Activated T-cell treated with anti-CD3 and anti-CD28 coated beads, Interleukin-2, amount 50 U/mL, for 72 hours (primary cell): ENCODE results near the gene CRYL1. TPM values are rescaled to one million over a fixed set of nuclear protein-coding genes. Genes with fewer than 3 reads are reported as not detected.
A peak's percentile ranks its signal among the peaks of the same experiment; 100 is the strongest.
"Not testable (repeated sequence)": the region's sequence is repeated elsewhere in the genome, so short reads cannot be mapped to it uniquely, and the experiment has no call there.

Experiments
- ATAC-seq, 2 donors: fragments of 150-1000 bp; cut with Tn5 transposase; replicated peaks in 1 of 2; 2 replicates each; pipeline ENCODE4 v1.10.0; 2021; ENCODE audit warnings: moderate library complexity in 2 of 2, mild to moderate bottlenecking in 1 of 2
- DNase-seq, 2 donors: peaks; one replicate each; pipeline ENCODE4 v3.0.0; 2021 to 2022; ENCODE audit warnings: mixed read lengths in 1 of 2
- H3K27ac Mint-ChIP-seq: one replicate; pipeline ENCODE4 v1.8.0; 2022; ENCODE audit warnings: mild to moderate bottlenecking, moderate library complexity, mixed read lengths
- H3K27me3 Mint-ChIP-seq: one replicate; pipeline ENCODE4 v1.8.0; 2022; ENCODE audit warnings: low read depth, mixed read lengths
- H3K36me3 Mint-ChIP-seq, 2 donors: one replicate each; pipeline ENCODE4 v1.8.0; 2022; ENCODE audit warnings: mixed read lengths in 2 of 2, mild to moderate bottlenecking in 1 of 2; ENCODE audit not compliant: insufficient read depth in 2 of 2
- H3K4me1 Mint-ChIP-seq: one replicate; pipeline ENCODE4 v1.8.0; 2022; ENCODE audit warnings: low read depth, mixed read lengths
- H3K4me3 Mint-ChIP-seq, 2 donors: one replicate each; pipeline ENCODE4 v1.8.0; 2022; ENCODE audit warnings: mild to moderate bottlenecking in 2 of 2, mixed read lengths in 2 of 2, moderate library complexity in 2 of 2
- H3K9me3 Mint-ChIP-seq, 2 donors: one replicate each; pipeline ENCODE4 v1.8.0; 2022; ENCODE audit warnings: mixed read lengths in 2 of 2
- total RNA-seq, 2 donors: library from RNA; stranded (reverse); gene quantifications; one replicate each; pipeline ENCODE4 v1.2.3, GENCODE V29; 2022

CRYL1 gene
- total RNA-seq, 2 donors from 2014 or later = 15.7 to 16.7 TPM

- H3K4me3 Mint-ChIP-seq = no peak overlapping the region
- peaks cover 9 to 10% of the 10 kb centered on the region in 2 donors for H3K9me3 Mint-ChIP-seq
- DNase-seq = no peak
- peaks cover 10% of the 10 kb centered on the region for H3K4me1 Mint-ChIP-seq
- no peak for ATAC-seq
- H3K27ac Mint-ChIP-seq = no peak overlapping the region
- H3K36me3 Mint-ChIP-seq = peaks cover 17 to 23% of the 10 kb centered on the region in 2 donors
- H3K27me3 Mint-ChIP-seq = no peaks in the 10 kb centered on the region
Observed at GRCh38 chr13:20448470-20448869, 77.2 kb downstream of the CRYL1 start.

GRCh38 chr13:20446900-20447299 lies 78.8 kb downstream of the CRYL1 start:
- DNase-seq = no peak
- H3K27ac Mint-ChIP-seq = no peak overlapping the region
- H3K4me1 Mint-ChIP-seq = peaks cover 21% of the 10 kb centered on the region
- H3K27me3 Mint-ChIP-seq = no peaks in the 10 kb centered on the region
- peaks cover 9 to 10% of the 10 kb centered on the region in 2 donors for H3K9me3 Mint-ChIP-seq
- ATAC-seq = no peak
- H3K4me3 Mint-ChIP-seq = no peak overlapping the region
- H3K36me3 Mint-ChIP-seq = peaks cover 17 to 22% of the 10 kb centered on the region in 2 donors

- H3K27me3 Mint-ChIP-seq = no peaks in the 10 kb centered on the region
- H3K27ac Mint-ChIP-seq = no peak overlapping the region
- H3K4me3 Mint-ChIP-seq = no peak overlapping the region
- H3K4me1 Mint-ChIP-seq = peaks cover 20% of the 10 kb centered on the region
- peaks cover 9 to 10% of the 10 kb centered on the region in 2 donors for H3K9me3 Mint-ChIP-seq
- H3K36me3 Mint-ChIP-seq = peaks cover 16 to 22% of the 10 kb centered on the region in 2 donors
- DNase-seq (no peak), ATAC-seq (no peak)
Observed at GRCh38 chr13:20446405-20446804, 79.3 kb downstream of the CRYL1 start.

GRCh38 chr13:20442798-20443381 lies 82.8 kb downstream of the CRYL1 start:
- ATAC-seq = no peak
- Mint-ChIP-seq H3K27ac (no peak overlapping the region), H3K27me3 (no peaks in the 10 kb centered on the region), H3K36me3 (peaks cover 7 to 11% of the 10 kb centered on the region in 2 donors), H3K9me3 (peaks cover under 1 to 3% of the 10 kb centered on the region in 2 donors), H3K4me1 (peaks cover 16% of the 10 kb centered on the region), H3K4me3 (no peak overlapping the region)
- no peak for DNase-seq

- Mint-ChIP-seq H3K4me1 (peaks cover 16% of the 10 kb centered on the region), H3K27me3 (no peaks in the 10 kb centered on the region), H3K4me3 (no peak overlapping the region), H3K9me3 (peaks cover 0 to 3% of the 10 kb centered on the region in 2 donors), H3K36me3 (peaks cover 3 to 6% of the 10 kb centered on the region in 2 donors), H3K27ac (no peak overlapping the region)
- DNase-seq (no peak), ATAC-seq (no peak)
Observed at GRCh38 chr13:20442375-20442774, 83.3 kb downstream of the CRYL1 start.

GRCh38 chr13:20441879-20442278 lies 83.8 kb downstream of the CRYL1 start:
- DNase-seq (no peak), ATAC-seq (peak; percentile 67 to 82)
- no peak overlapping the region for H3K27ac Mint-ChIP-seq
- H3K36me3 Mint-ChIP-seq = peaks cover 2 to 6% of the 10 kb centered on the region in 2 donors
- H3K4me1 Mint-ChIP-seq = peaks cover 16% of the 10 kb centered on the region
- H3K27me3 Mint-ChIP-seq = no peaks in the 10 kb centered on the region
- peaks cover 0 to 2% of the 10 kb centered on the region in 2 donors for H3K9me3 Mint-ChIP-seq
- H3K4me3 Mint-ChIP-seq = peak overlapping the region in 1 of 2 donors; percentile 17

- H3K27ac Mint-ChIP-seq = no peak overlapping the region
- DNase-seq (no peak), ATAC-seq (no peak)
- no peaks in the 10 kb centered on the region for H3K27me3 Mint-ChIP-seq
- H3K36me3 Mint-ChIP-seq = peaks cover 2 to 4% of the 10 kb centered on the region in 2 donors
- H3K9me3 Mint-ChIP-seq = peaks cover 0 to 2% of the 10 kb centered on the region in 2 donors
- peaks cover 16% of the 10 kb centered on the region for H3K4me1 Mint-ChIP-seq
- H3K4me3 Mint-ChIP-seq = no peak overlapping the region
Observed at GRCh38 chr13:20441056-20441455, 84.6 kb downstream of the CRYL1 start.

GRCh38 chr13:20439261-20439660 lies 86.4 kb downstream of the CRYL1 start:
- Mint-ChIP-seq H3K36me3 (no peaks in the 10 kb centered on the region), H3K4me1 (peaks cover 16% of the 10 kb centered on the region), H3K4me3 (no peak overlapping the region), H3K9me3 (no peaks in the 10 kb centered on the region), H3K27ac (no peak overlapping the region), H3K27me3 (no peaks in the 10 kb centered on the region)
- ATAC-seq = no peak
- DNase-seq = no peak

GRCh38 chr13:20438801-20439200 lies 86.9 kb downstream of the CRYL1 start:
- H3K9me3 Mint-ChIP-seq = no peaks in the 10 kb centered on the region
- DNase-seq (no peak), ATAC-seq (no peak)
- peaks cover 16% of the 10 kb centered on the region for H3K4me1 Mint-ChIP-seq
- no peaks in the 10 kb centered on the region for H3K27me3 Mint-ChIP-seq
- H3K4me3 Mint-ChIP-seq = no peak overlapping the region
- H3K36me3 Mint-ChIP-seq = no peaks in the 10 kb centered on the region
- H3K27ac Mint-ChIP-seq = no peak overlapping the region

GRCh38 chr13:20436505-20436904 lies 89.2 kb downstream of the CRYL1 start:
- DNase-seq = no peak
- H3K4me1 Mint-ChIP-seq = no peaks in the 10 kb centered on the region
- no peak overlapping the region for H3K27ac Mint-ChIP-seq
- H3K4me3 Mint-ChIP-seq = no peak overlapping the region
- H3K9me3 Mint-ChIP-seq = no peaks in the 10 kb centered on the region
- no peak for ATAC-seq
- no peaks in the 10 kb centered on the region for H3K27me3 Mint-ChIP-seq
- H3K36me3 Mint-ChIP-seq = no peaks in the 10 kb centered on the region

- no peaks in the 10 kb centered on the region for H3K36me3 Mint-ChIP-seq
- H3K9me3 Mint-ChIP-seq = no peaks in the 10 kb centered on the region
- no peak for ATAC-seq
Observed at GRCh38 chr13:20435616-20436368, 89.9 kb downstream of the CRYL1 start.

GRCh38 chr13:20434210-20434609 lies 91.4 kb downstream of the CRYL1 start:
- H3K27ac Mint-ChIP-seq, H3K4me3 Mint-ChIP-seq, H3K4me1 Mint-ChIP-seq, ATAC-seq, DNase-seq, H3K27me3 Mint-ChIP-seq, H3K36me3 Mint-ChIP-seq, H3K9me3 Mint-ChIP-seq: not testable (repeated sequence)

More at GRCh38 chr13:20435616-20436368, 89.9 kb downstream of the CRYL1 start:
- Mint-ChIP-seq H3K4me1 (no peaks in the 10 kb centered on the region), H3K27me3 (no peaks in the 10 kb centered on the region), H3K4me3 (no peak overlapping the region), H3K27ac (no peak overlapping the region)
- DNase-seq = no peak

GRCh38 chr13:20431687-20432384 lies 93.8 kb downstream of the CRYL1 start:
- ATAC-seq (no peak), DNase-seq (no peak)
- Mint-ChIP-seq H3K36me3 (no peaks in the 10 kb centered on the region), H3K4me1 (peaks cover 25% of the 10 kb centered on the region), H3K9me3 (no peaks in the 10 kb centered on the region), H3K27ac (no peak overlapping the region), H3K4me3 (no peak overlapping the region), H3K27me3 (no peaks in the 10 kb centered on the region)
